Activated naive CD4-positive, alpha-beta T cell treated with anti-CD3 and anti-CD28 coated beads, Interleukin-2, amount 50 U/mL, for 72 hours (primary cell): ENCODE results near the gene BPGM. TPM values are rescaled to one million over a fixed set of nuclear protein-coding genes. Genes with fewer than 3 reads are reported as not detected.
A peak's percentile ranks its signal among the peaks of the same experiment; 100 is the strongest.

Experiments
- ATAC-seq, 2 donors: fragments of 150-1000 bp; cut with Tn5 transposase; 2 replicates each; pipeline ENCODE4 v1.10.0; 2021; ENCODE audit warnings: mild to moderate bottlenecking in 2 of 2, moderate library complexity in 2 of 2
- DNase-seq, 2 donors: peaks; one replicate each; pipeline ENCODE4 v3.0.0; 2021 to 2022; ENCODE audit warnings: low spot score in 2 of 2
- H3K27ac Mint-ChIP-seq, 2 donors: one replicate each; pipeline ENCODE4 v1.8.0; 2022; ENCODE audit warnings: mild to moderate bottlenecking in 2 of 2, mixed read lengths in 2 of 2
- H3K36me3 Mint-ChIP-seq, 2 donors: one replicate each; pipeline ENCODE4 v1.8.0; 2022; ENCODE audit warnings: mixed read lengths in 2 of 2
- H3K9me3 Mint-ChIP-seq, 2 donors: one replicate each; pipeline ENCODE4 v1.8.0; 2022; ENCODE audit warnings: mixed read lengths in 2 of 2
- total RNA-seq, 2 donors: library from RNA; stranded (reverse); gene quantifications; one replicate each; pipeline ENCODE4 v1.2.3, GENCODE V29; 2022

The BPGM gene
- 10 to 100 TPM; 14.4 to 28.6 TPM for total RNA-seq

GRCh38 chr7:134646425-134647305 lies at the start of gene BPGM:
Gene BPGM, plus strand, starts transcription at chr7:134646853. Its CDS starts 14,655 bp downstream, at chr7:134661508.
- no peak within 1 kb of the TSS for H3K27ac Mint-ChIP-seq
- H3K36me3 Mint-ChIP-seq: peaks cover 8 to 18% of the 10 kb centered on the region in 2 donors
- ATAC-seq (peak; percentile 98 to 99), DNase-seq (peak; percentile 92 to 98)
- H3K9me3 Mint-ChIP-seq: peaks cover 0 to 7% of the 10 kb centered on the region in 2 donors

- ATAC-seq: no peak
- H3K27ac Mint-ChIP-seq: no peak overlapping the region
- DNase-seq: no peak
- H3K36me3 Mint-ChIP-seq: peaks cover 0 to 7% of the 10 kb centered on the region in 2 donors
- H3K9me3 Mint-ChIP-seq: peaks cover 3 to 8% of the 10 kb centered on the region in 2 donors
These were observed 47.3 kb upstream of the BPGM start for GRCh38 chr7:134599371-134599770.

DNA sequence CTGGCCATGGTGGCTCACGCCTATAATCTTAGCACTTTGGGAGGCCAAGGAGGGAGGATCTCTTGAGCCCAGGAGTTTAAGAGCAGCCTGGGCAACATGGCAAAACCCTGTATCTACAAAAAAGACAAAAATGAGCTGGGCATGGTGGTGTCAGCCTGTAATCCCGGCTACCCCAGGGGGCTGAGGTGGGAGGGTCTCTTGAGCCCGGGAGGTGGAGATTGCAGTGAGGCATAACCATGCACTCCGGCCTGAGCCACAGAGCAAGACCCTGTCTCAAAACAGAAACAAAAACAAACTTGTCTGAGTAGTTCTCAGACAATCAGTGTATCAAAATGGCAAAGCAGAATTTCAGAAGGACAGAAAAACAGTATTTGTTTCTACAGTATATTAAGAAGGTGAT lies 45.2 kb upstream of the BPGM start:
- DNase-seq: no peak
- Mint-ChIP-seq H3K36me3 (peaks cover 0 to 7% of the 10 kb centered on the region in 2 donors), H3K9me3 (peaks cover 3 to 8% of the 10 kb centered on the region in 2 donors), H3K27ac (no peak overlapping the region)
- no peak for ATAC-seq

- Mint-ChIP-seq H3K9me3 (peaks cover 3 to 8% of the 10 kb centered on the region in 2 donors), H3K27ac (no peak overlapping the region), H3K36me3 (peaks cover 0 to 7% of the 10 kb centered on the region in 2 donors)
- no peak for DNase-seq
- no peak for ATAC-seq
These were observed 43.7 kb upstream of the BPGM start for GRCh38 chr7:134602881-134603451.

DNA sequence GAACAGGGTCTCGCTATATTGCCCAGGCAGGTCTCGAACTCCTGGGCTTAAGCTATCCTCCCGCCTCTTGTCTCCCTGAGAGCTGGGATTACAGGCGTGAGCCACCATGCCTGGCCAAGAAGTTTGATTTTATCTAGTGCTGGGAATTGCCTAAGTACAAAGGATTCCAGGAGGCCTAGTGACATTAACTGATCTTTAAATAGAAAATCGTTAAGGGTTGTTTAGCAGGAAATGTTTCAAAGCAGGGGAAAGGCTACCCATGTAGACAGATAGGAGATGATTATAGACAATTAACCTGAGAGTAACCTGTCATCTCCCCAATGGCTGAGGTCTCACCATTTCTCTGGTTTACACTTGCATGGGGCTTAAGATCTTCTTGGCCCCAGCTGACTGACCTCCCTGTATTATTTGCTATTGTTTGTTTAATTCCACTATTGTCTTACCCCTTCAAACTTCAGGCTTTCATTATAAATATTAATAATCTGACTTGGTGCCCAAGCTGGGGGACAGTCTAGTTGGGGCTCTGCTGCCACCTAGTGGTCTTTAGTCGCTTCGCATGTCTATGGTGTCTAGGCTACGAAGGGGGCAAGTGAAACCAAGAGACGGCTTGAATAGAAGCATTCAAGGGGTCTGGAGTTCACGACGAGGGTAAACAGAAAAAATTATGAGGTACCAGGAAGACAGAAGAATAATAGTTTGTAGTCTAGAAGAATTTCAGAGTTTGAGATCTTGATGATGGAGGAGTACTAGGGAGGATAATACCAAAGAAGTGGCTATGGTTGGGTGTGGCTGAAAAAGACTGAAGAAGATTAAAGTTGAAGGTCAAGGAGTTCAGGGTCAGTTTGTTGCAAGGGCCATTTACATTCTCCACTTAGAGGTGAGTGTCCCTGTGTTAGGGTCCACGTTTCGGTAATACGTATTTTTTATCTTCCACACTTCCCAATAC lies 40.4 kb upstream of the BPGM start:
- no peaks in the 10 kb centered on the region for H3K36me3 Mint-ChIP-seq
- DNase-seq: peak in 1 of 2 donors; percentile 54
- H3K27ac Mint-ChIP-seq: no peak overlapping the region
- H3K9me3 Mint-ChIP-seq: no peaks in the 10 kb centered on the region
- ATAC-seq: peak; percentile 91 to 95

DNA sequence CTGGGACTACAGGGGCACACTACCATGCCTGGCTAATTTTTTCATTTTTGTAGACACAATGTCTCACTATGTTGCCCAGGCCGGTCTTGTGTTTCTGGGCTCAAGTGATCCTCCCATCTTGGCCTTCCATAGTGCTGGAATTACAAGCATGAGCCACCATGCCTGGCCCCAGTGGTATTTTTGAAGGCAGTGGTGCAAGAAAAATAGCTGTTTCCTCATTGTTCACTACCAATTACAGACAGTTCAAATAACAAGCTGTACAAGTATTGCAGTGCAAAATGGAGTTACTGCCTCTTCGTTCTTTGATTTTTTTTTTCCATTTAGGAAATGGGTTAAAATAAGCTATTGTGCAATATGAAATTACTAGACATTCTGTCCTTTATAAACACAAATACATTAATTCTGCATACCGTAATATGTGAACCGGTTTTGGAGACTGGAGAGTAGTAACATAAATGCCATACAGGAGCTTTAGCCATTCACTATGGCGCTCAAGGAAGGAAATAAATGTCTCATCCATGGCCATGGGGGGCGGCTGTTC lies 35.0 kb upstream of the BPGM start:
- H3K27ac Mint-ChIP-seq: no peak overlapping the region

DNA sequence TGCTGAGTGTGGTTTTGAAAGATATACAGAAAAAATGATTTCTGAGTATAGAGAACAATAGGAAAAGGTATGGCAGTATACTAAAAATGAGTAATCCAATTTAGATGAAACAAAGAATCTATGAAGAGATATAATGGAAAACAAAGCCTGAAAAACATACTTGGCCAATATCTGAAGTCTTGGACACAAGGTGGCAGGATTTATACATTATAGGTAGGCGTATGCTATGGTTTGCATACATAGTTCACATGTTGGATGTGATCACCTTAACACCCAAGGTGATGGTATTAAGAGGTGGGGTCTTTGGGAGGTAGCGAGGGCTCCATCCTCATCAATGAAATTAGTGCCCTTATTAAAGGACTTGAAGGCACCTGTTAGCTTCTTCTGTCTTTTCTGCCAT lies 34.5 kb upstream of the BPGM start:
- Mint-ChIP-seq H3K9me3 (peaks cover 0 to 10% of the 10 kb centered on the region in 2 donors), H3K27ac (no peak overlapping the region), H3K36me3 (peaks cover 0 to 8% of the 10 kb centered on the region in 2 donors)
- DNase-seq (no peak), ATAC-seq (no peak)

More for the DNA sequence above, 35.0 kb upstream of the BPGM start:
- DNase-seq (no peak), ATAC-seq (no peak)
- peaks cover 0 to 5% of the 10 kb centered on the region in 2 donors for H3K36me3 Mint-ChIP-seq
- H3K9me3 Mint-ChIP-seq: peaks cover 0 to 10% of the 10 kb centered on the region in 2 donors

GRCh38 chr7:134613623-134614347 lies 32.9 kb upstream of the BPGM start:
- H3K27ac Mint-ChIP-seq: peak overlapping the region; percentile 55 to 85
- H3K36me3 Mint-ChIP-seq: peaks cover 0 to 8% of the 10 kb centered on the region in 2 donors
- DNase-seq (peak in 1 of 2 donors; percentile 47), ATAC-seq (peak; percentile 92 to 98)
- peaks cover 0 to 10% of the 10 kb centered on the region in 2 donors for H3K9me3 Mint-ChIP-seq

GRCh38 chr7:134616611-134617010 lies 30.0 kb upstream of the BPGM start:
- H3K36me3 Mint-ChIP-seq: peaks cover 0 to 8% of the 10 kb centered on the region in 2 donors

DNA sequence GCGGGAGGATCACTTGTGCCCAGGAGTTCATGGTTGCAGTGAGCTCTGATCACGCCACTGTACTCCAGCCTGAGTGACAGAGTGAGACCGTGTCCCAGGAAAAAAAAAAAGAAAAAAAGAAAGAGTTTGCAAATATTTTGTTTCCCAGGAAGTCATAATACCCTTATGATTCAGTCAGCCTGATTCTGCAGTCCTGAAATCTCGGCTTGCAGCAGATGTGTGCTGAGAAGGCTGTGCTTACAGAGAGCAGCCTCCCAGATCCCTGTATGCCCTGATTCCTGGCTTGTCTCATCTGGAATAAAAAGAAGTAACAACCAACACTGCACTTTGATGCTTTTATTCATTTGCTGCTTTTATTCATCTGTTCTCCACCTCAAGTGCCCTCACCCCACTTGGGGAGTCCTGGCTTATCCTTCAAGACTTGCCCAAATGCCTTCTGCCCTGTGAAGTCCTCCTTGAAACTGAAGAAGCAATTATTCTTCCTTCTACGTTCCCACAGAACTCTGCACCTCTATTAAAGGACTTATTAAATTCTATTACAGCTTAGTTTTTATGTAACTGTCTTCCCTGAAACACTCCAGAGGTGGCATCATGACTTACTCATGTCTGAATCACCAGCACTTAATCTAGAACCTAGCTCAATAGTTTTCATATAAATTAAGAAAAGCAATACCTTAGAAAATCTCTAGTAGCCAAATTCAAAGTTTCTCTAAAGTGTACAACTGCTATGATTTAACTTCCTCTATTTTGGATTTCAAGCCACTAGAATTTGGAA lies 27.7 kb upstream of the BPGM start:
- ATAC-seq (no peak), DNase-seq (no peak)
- Mint-ChIP-seq H3K9me3 (peaks cover 0 to 10% of the 10 kb centered on the region in 2 donors), H3K27ac (no peak overlapping the region), H3K36me3 (peaks cover 0 to 8% of the 10 kb centered on the region in 2 donors)

More at GRCh38 chr7:134616611-134617010, 30.0 kb upstream of the BPGM start:
- no peak overlapping the region for H3K27ac Mint-ChIP-seq
- ATAC-seq (no peak), DNase-seq (no peak)
- peaks cover 0 to 10% of the 10 kb centered on the region in 2 donors for H3K9me3 Mint-ChIP-seq

DNA sequence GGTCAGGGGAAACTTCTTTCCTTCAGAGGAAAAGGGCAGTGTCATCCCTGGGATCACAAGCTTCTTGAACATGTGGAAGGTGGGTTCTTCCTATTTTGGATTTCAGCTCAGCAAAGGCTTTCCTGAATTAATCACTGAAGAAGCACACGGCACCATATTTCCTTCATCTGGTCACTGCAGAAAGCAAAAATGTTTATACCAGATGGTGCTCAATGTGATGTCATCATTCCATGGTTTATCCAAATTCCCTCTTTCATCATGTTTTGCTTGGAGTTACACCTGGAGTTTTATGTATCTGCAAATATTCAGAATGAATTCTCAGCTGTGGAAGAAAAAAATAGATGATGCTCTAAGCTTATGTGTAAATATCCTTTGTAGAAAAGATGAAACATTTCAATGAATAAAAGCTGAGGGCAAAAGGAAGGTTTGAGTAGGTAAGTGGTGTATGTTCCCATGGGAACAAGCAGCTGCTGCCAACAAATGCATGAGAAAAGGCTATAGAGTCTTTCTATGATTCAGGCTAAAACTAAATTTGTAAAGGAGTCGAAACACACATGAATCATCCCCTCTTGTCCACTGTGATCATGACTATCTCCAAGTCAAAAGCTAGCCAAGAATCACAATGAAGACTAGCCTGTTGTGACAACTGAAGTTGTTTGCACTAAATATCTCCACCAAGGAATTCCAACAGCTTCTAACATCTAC lies 26.9 kb upstream of the BPGM start:
- Mint-ChIP-seq H3K9me3 (peaks cover 0 to 10% of the 10 kb centered on the region in 2 donors), H3K27ac (no peak overlapping the region), H3K36me3 (peaks cover 0 to 8% of the 10 kb centered on the region in 2 donors)
- ATAC-seq (peak; percentile 16 to 73), DNase-seq (no peak)

GRCh38 chr7:134622303-134622995 lies 24.2 kb upstream of the BPGM start:
- H3K36me3 Mint-ChIP-seq: no peaks in the 10 kb centered on the region
- DNase-seq: no peak
- no peak for ATAC-seq
- H3K27ac Mint-ChIP-seq: no peak overlapping the region
- H3K9me3 Mint-ChIP-seq: no peaks in the 10 kb centered on the region

DNA sequence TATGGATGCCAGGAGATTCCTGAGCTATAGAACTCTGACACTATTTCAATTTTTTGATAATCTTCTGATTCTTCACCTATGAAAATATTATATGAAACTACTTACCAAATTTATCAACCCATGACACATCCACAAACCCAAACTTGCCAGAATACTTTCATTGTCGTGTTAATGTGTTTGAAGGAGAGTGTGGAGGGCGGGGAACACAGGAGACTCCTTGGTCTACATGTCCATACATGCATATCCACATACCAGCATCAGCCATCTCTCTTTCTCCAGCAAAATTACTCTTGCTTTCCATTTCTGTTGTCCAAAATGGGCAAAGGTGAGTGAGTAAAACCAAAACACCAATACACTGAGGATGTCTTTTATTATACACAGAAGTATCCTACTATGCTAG lies 23.5 kb upstream of the BPGM start:
- Mint-ChIP-seq H3K36me3 (no peaks in the 10 kb centered on the region), H3K9me3 (no peaks in the 10 kb centered on the region), H3K27ac (no peak overlapping the region)
- ATAC-seq (no peak), DNase-seq (no peak)

DNA sequence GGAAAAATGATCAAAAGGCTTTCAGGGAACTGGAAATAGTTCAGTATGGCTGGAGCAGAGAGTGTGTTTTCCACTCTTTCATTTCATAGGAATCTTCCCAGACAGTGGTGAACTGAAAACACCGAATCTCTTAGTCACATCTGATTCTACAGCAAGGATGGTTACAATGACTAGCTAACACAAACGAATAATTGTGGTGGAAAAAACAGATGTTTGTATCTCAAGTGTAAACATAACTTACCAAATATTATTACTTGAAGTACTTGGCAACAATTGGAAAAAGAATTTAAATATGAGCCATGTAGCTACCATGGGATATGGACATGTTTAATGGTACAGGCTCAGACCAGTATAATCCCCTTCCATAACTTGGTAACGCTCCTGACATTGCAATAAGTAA lies 21.1 kb upstream of the BPGM start:
- DNase-seq: no peak
- Mint-ChIP-seq H3K27ac (no peak overlapping the region), H3K36me3 (no peaks in the 10 kb centered on the region), H3K9me3 (no peaks in the 10 kb centered on the region)
- no peak for ATAC-seq
